Measurements from ENCODE around the gene TOGARAM2.

Gene TOGARAM2

GRCh38 chr2:29064346-29064715, 83.2 kb downstream of the TOGARAM2 start:
- no peak overlapping the region for H3K4me3 ChIP-seq (ENCODE audit: low read length)
- H3K79me2 ChIP-seq (ENCODE audit: low read length) = no peaks in the 10 kb centered on the region
- no peaks in the 10 kb centered on the region for H3K36me3 ChIP-seq (replicated peaks; ENCODE audit: low read depth, low read length)
- no peaks in the 10 kb centered on the region for H4K20me1 ChIP-seq (ENCODE audit: insufficient read depth, low read length)
- H3K27me3 ChIP-seq (ENCODE audit: low read depth, low read length) = 0 out of 2 replicates have a peak, but pooled peaks cover 10% of the 10 kb centered on the region
- H3K9me3 ChIP-seq (ENCODE audit: insufficient read depth, low read length) = no peaks in the 10 kb centered on the region
- H3K4me2 ChIP-seq (ENCODE audit: low read length) = no peak overlapping the region
- H3K27ac ChIP-seq (ENCODE audit: low read length) = no peak overlapping the region
- H3K9ac ChIP-seq (ENCODE audit: low read length) = no peak overlapping the region
- TF ChIP-seq EZH2phosphoT487 (IDR thresholded peaks at IDR 0.05; ENCODE audit: low read depth) (no peak), CTCF (IDR thresholded peaks at IDR 0.05; ENCODE audit: low read depth, low read length) (no peak)
- no peaks in the 10 kb centered on the region for H3K4me1 ChIP-seq (ENCODE audit: low read length)
- H2AFZ ChIP-seq (ENCODE audit: low read depth, low read length) = no peak overlapping the region

GRCh38 chr2:29064746-29065067, 83.6 kb downstream of the TOGARAM2 start:
- Histone ChIP-seq H3K4me2 (ENCODE audit: low read length) (no peak overlapping the region), H3K4me1 (ENCODE audit: low read length) (no peaks in the 10 kb centered on the region), H3K79me2 (ENCODE audit: low read length) (no peaks in the 10 kb centered on the region), H3K9me3 (ENCODE audit: insufficient read depth, low read length) (no peaks in the 10 kb centered on the region), H3K36me3 (replicated peaks; ENCODE audit: low read depth, low read length) (no peaks in the 10 kb centered on the region), H3K4me3 (ENCODE audit: low read length) (no peak overlapping the region), H2AFZ (ENCODE audit: low read depth, low read length) (no peak overlapping the region), H4K20me1 (ENCODE audit: insufficient read depth, low read length) (no peaks in the 10 kb centered on the region), H3K27me3 (ENCODE audit: low read depth, low read length) (0 out of 2 replicates have a peak, but pooled peaks cover 6% of the 10 kb centered on the region), H3K27ac (ENCODE audit: low read length) (no peak overlapping the region), H3K9ac (ENCODE audit: low read length) (no peak overlapping the region)
- TF ChIP-seq CTCF (IDR thresholded peaks at IDR 0.05; ENCODE audit: low read depth, low read length) (no peak), EZH2phosphoT487 (IDR thresholded peaks at IDR 0.05; ENCODE audit: low read depth) (no peak)

GRCh38 chr2:29065068-29065811, 84.1 kb downstream of the TOGARAM2 start:
- no peaks in the 10 kb centered on the region for H3K79me2 ChIP-seq (ENCODE audit: low read length)
- no peaks in the 10 kb centered on the region for H3K36me3 ChIP-seq (replicated peaks; ENCODE audit: low read depth, low read length)
- no peak overlapping the region for H3K27ac ChIP-seq (ENCODE audit: low read length)
- no peaks in the 10 kb centered on the region for H3K9me3 ChIP-seq (ENCODE audit: insufficient read depth, low read length)
- no peak overlapping the region for H2AFZ ChIP-seq (ENCODE audit: low read depth, low read length)
- no peaks in the 10 kb centered on the region for H4K20me1 ChIP-seq (ENCODE audit: insufficient read depth, low read length)
- no peak overlapping the region for H3K4me3 ChIP-seq (ENCODE audit: low read length)
- H3K4me1 ChIP-seq (ENCODE audit: low read length) = no peaks in the 10 kb centered on the region
- no peak overlapping the region for H3K4me2 ChIP-seq (ENCODE audit: low read length)
- no peak for TF ChIP-seq EZH2phosphoT487 (IDR thresholded peaks at IDR 0.05; ENCODE audit: low read depth)
- TF ChIP-seq CTCF (IDR thresholded peaks at IDR 0.05; ENCODE audit: low read depth, low read length) = no peak
- H3K9ac ChIP-seq (ENCODE audit: low read length) = no peak overlapping the region
- H3K27me3 ChIP-seq (ENCODE audit: low read depth, low read length) = 0 out of 2 replicates have a peak, but pooled peaks cover 2% of the 10 kb centered on the region

GRCh38 chr2:29066271-29066860, 85.3 kb downstream of the TOGARAM2 start:
- Histone ChIP-seq H3K4me3 (ENCODE audit: low read length) (no peak overlapping the region), H3K79me2 (ENCODE audit: low read length) (no peaks in the 10 kb centered on the region), H3K27ac (ENCODE audit: low read length) (no peak overlapping the region), H3K9ac (ENCODE audit: low read length) (no peak overlapping the region), H2AFZ (ENCODE audit: low read depth, low read length) (no peak overlapping the region), H3K36me3 (replicated peaks; ENCODE audit: low read depth, low read length) (no peaks in the 10 kb centered on the region), H3K27me3 (ENCODE audit: low read depth, low read length) (0 out of 2 replicates have a peak, but pooled peaks cover 2% of the 10 kb centered on the region), H3K9me3 (ENCODE audit: insufficient read depth, low read length) (no peaks in the 10 kb centered on the region), H3K4me2 (ENCODE audit: low read length) (no peak overlapping the region), H3K4me1 (ENCODE audit: low read length) (no peaks in the 10 kb centered on the region), H4K20me1 (ENCODE audit: insufficient read depth, low read length) (no peaks in the 10 kb centered on the region)
- TF ChIP-seq CTCF (IDR thresholded peaks at IDR 0.05; ENCODE audit: low read depth, low read length) (no peak), EZH2phosphoT487 (IDR thresholded peaks at IDR 0.05; ENCODE audit: low read depth) (no peak)

Data from OCI-LY3 (cell line).